Measurements from ENCODE around the gene RNF112.

- TF ChIP-seq EZH2 (IDR thresholded peaks at IDR 0.05; ENCODE audit: insufficient read depth, poor library complexity, severe bottlenecking) (no peak), EZH2phosphoT487 (IDR thresholded peaks at IDR 0.05; ENCODE audit: insufficient read depth, low read depth) (no peak)
Measured at GRCh38 chr17:19380481-19381301, 30.3 kb upstream of the RNF112 start.

Measured in GM23248 (cell line).